ENCODE data around the gene SLC30A2.
"Not testable (repeated sequence)": the region's sequence is repeated elsewhere in the genome, so short reads cannot be mapped to it uniquely, and the experiment has no call there.

Gene SLC30A2

GRCh38 chr1:26045722-26046245, at the start of gene SLC30A2:
Gene SLC30A2 (minus strand): TSS chr1:26046118. CDS start chr1:26045896, 222 bp downstream.
- no peaks in the 10 kb centered on the region for H3K4me1 Mint-ChIP-seq

GRCh38 chr1:26094677-26095383, 48.9 kb upstream of the SLC30A2 start:
- Mint-ChIP-seq H3K4me1 (no peaks in the 10 kb centered on the region), H3K27me3 (peaks cover 41% of the 10 kb centered on the region), H3K4me3 (no peak overlapping the region), H3K9me3 (no peaks in the 10 kb centered on the region), H3K36me3 (ENCODE audit: insufficient read depth) (peaks cover 1% of the 10 kb centered on the region), H3K27ac (ENCODE audit: low read depth) (no peak overlapping the region)
- ATAC-seq (replicated peaks; ENCODE audit: extremely low read depth, poor library complexity, severe bottlenecking): no peak
- DNase-seq (ENCODE audit: low spot score in 2 of 2): no peak

More at GRCh38 chr1:26045722-26046245, at the start of gene SLC30A2:
- peaks cover 83% of the 10 kb centered on the region for H3K27me3 Mint-ChIP-seq
- no peaks in the 10 kb centered on the region for H3K9me3 Mint-ChIP-seq
- no peak for ATAC-seq (replicated peaks; ENCODE audit: extremely low read depth, poor library complexity, severe bottlenecking)
- H3K36me3 Mint-ChIP-seq (ENCODE audit: insufficient read depth): peaks cover 1% of the 10 kb centered on the region
- H3K4me3 Mint-ChIP-seq: no peak within 1 kb of the TSS
- DNase-seq (ENCODE audit: low spot score in 2 of 2): no peak
- H3K27ac Mint-ChIP-seq (ENCODE audit: low read depth): no peak within 1 kb of the TSS

- H3K27me3 Mint-ChIP-seq: peaks cover 41% of the 10 kb centered on the region
- H3K4me1 Mint-ChIP-seq: no peaks in the 10 kb centered on the region
- peaks cover 1% of the 10 kb centered on the region for H3K36me3 Mint-ChIP-seq (ENCODE audit: insufficient read depth)
- no peaks in the 10 kb centered on the region for H3K9me3 Mint-ChIP-seq
- no peak for ATAC-seq (replicated peaks; ENCODE audit: extremely low read depth, poor library complexity, severe bottlenecking)
- no peak for DNase-seq (ENCODE audit: low spot score in 2 of 2)
- H3K4me3 Mint-ChIP-seq: no peak overlapping the region
- H3K27ac Mint-ChIP-seq (ENCODE audit: low read depth): no peak overlapping the region
Observed at GRCh38 chr1:26094076-26094669, 48.3 kb upstream of the SLC30A2 start.

GRCh38 chr1:26093569-26093968, 47.7 kb upstream of the SLC30A2 start:
- ATAC-seq (replicated peaks; ENCODE audit: extremely low read depth, poor library complexity, severe bottlenecking); H3K36me3 Mint-ChIP-seq (ENCODE audit: insufficient read depth); DNase-seq (ENCODE audit: low spot score in 2 of 2); H3K27ac Mint-ChIP-seq (ENCODE audit: low read depth); H3K4me3 Mint-ChIP-seq; H3K4me1 Mint-ChIP-seq; H3K9me3 Mint-ChIP-seq: not testable (repeated sequence)
- H3K27me3 Mint-ChIP-seq: peaks cover 41% of the 10 kb centered on the region

- H3K4me1 Mint-ChIP-seq: no peaks in the 10 kb centered on the region
- ATAC-seq (replicated peaks; ENCODE audit: extremely low read depth, poor library complexity, severe bottlenecking) (no peak), DNase-seq (ENCODE audit: low spot score in 2 of 2) (no peak)
- H3K27ac Mint-ChIP-seq (ENCODE audit: low read depth): no peak overlapping the region
- no peak overlapping the region for H3K4me3 Mint-ChIP-seq
- no peaks in the 10 kb centered on the region for H3K9me3 Mint-ChIP-seq
- peaks cover 1% of the 10 kb centered on the region for H3K36me3 Mint-ChIP-seq (ENCODE audit: insufficient read depth)
- H3K27me3 Mint-ChIP-seq: peaks cover 41% of the 10 kb centered on the region
Observed at GRCh38 chr1:26092422-26092821, 46.5 kb upstream of the SLC30A2 start.

GRCh38 chr1:26090893-26091292, 45.0 kb upstream of the SLC30A2 start:
- peaks cover 1% of the 10 kb centered on the region for H3K36me3 Mint-ChIP-seq (ENCODE audit: insufficient read depth)
- ATAC-seq (replicated peaks; ENCODE audit: extremely low read depth, poor library complexity, severe bottlenecking) (no peak), DNase-seq (ENCODE audit: low spot score in 2 of 2) (no peak)
- no peak overlapping the region for H3K27ac Mint-ChIP-seq (ENCODE audit: low read depth)
- no peaks in the 10 kb centered on the region for H3K4me1 Mint-ChIP-seq
- H3K27me3 Mint-ChIP-seq: peaks cover 50% of the 10 kb centered on the region
- H3K9me3 Mint-ChIP-seq: no peaks in the 10 kb centered on the region
- H3K4me3 Mint-ChIP-seq: no peak overlapping the region

- Mint-ChIP-seq H3K36me3 (ENCODE audit: insufficient read depth) (peaks cover 1% of the 10 kb centered on the region), H3K4me3 (no peak overlapping the region), H3K27me3 (peaks cover 68% of the 10 kb centered on the region), H3K9me3 (no peaks in the 10 kb centered on the region), H3K4me1 (no peaks in the 10 kb centered on the region), H3K27ac (ENCODE audit: low read depth) (no peak overlapping the region)
- DNase-seq (ENCODE audit: low spot score in 2 of 2): no peak
- no peak for ATAC-seq (replicated peaks; ENCODE audit: extremely low read depth, poor library complexity, severe bottlenecking)
Observed at GRCh38 chr1:26089125-26089524, 43.2 kb upstream of the SLC30A2 start.

GRCh38 chr1:26084844-26085243, 38.9 kb upstream of the SLC30A2 start:
- Mint-ChIP-seq H3K36me3 (ENCODE audit: insufficient read depth) (no peaks in the 10 kb centered on the region), H3K27ac (ENCODE audit: low read depth) (no peak overlapping the region), H3K4me1 (no peaks in the 10 kb centered on the region), H3K9me3 (no peaks in the 10 kb centered on the region), H3K4me3 (no peak overlapping the region), H3K27me3 (peaks cover 41% of the 10 kb centered on the region)
- ATAC-seq (replicated peaks; ENCODE audit: extremely low read depth, poor library complexity, severe bottlenecking) (no peak), DNase-seq (ENCODE audit: low spot score in 2 of 2) (no peak)

GRCh38 chr1:26084091-26084561, 38.2 kb upstream of the SLC30A2 start:
- Mint-ChIP-seq H3K9me3 (no peaks in the 10 kb centered on the region), H3K27me3 (peaks cover 48% of the 10 kb centered on the region), H3K36me3 (ENCODE audit: insufficient read depth) (no peaks in the 10 kb centered on the region)

GRCh38 chr1:26083208-26083607, 37.3 kb upstream of the SLC30A2 start:
- Mint-ChIP-seq H3K4me3 (no peak overlapping the region), H3K27me3 (peaks cover 57% of the 10 kb centered on the region), H3K4me1 (no peaks in the 10 kb centered on the region), H3K36me3 (ENCODE audit: insufficient read depth) (no peaks in the 10 kb centered on the region), H3K9me3 (no peaks in the 10 kb centered on the region), H3K27ac (ENCODE audit: low read depth) (no peak overlapping the region)
- DNase-seq (ENCODE audit: low spot score in 2 of 2) (no peak), ATAC-seq (replicated peaks; ENCODE audit: extremely low read depth, poor library complexity, severe bottlenecking) (no peak)

More at GRCh38 chr1:26084091-26084561, 38.2 kb upstream of the SLC30A2 start:
- Mint-ChIP-seq H3K4me1 (no peaks in the 10 kb centered on the region), H3K27ac (ENCODE audit: low read depth) (no peak overlapping the region), H3K4me3 (no peak overlapping the region)
- ATAC-seq (replicated peaks; ENCODE audit: extremely low read depth, poor library complexity, severe bottlenecking) (no peak), DNase-seq (ENCODE audit: low spot score in 2 of 2) (no peak)

- H3K9me3 Mint-ChIP-seq: no peaks in the 10 kb centered on the region
- peaks cover 69% of the 10 kb centered on the region for H3K27me3 Mint-ChIP-seq
- ATAC-seq (replicated peaks; ENCODE audit: extremely low read depth, poor library complexity, severe bottlenecking): no peak
- H3K4me3 Mint-ChIP-seq: no peak overlapping the region
- no peak overlapping the region for H3K27ac Mint-ChIP-seq (ENCODE audit: low read depth)
- H3K4me1 Mint-ChIP-seq: no peaks in the 10 kb centered on the region
- no peak for DNase-seq (ENCODE audit: low spot score in 2 of 2)
- H3K36me3 Mint-ChIP-seq (ENCODE audit: insufficient read depth): no peaks in the 10 kb centered on the region
Observed at GRCh38 chr1:26082020-26082350, 36.1 kb upstream of the SLC30A2 start.

GRCh38 chr1:26081267-26082019, 35.5 kb upstream of the SLC30A2 start:
- no peak overlapping the region for H3K27ac Mint-ChIP-seq (ENCODE audit: low read depth)
- H3K4me3 Mint-ChIP-seq: no peak overlapping the region
- H3K36me3 Mint-ChIP-seq (ENCODE audit: insufficient read depth): no peaks in the 10 kb centered on the region
- ATAC-seq (replicated peaks; ENCODE audit: extremely low read depth, poor library complexity, severe bottlenecking) (no peak), DNase-seq (ENCODE audit: low spot score in 2 of 2) (no peak)
- peaks cover 70% of the 10 kb centered on the region for H3K27me3 Mint-ChIP-seq
- H3K4me1 Mint-ChIP-seq: no peaks in the 10 kb centered on the region
- no peaks in the 10 kb centered on the region for H3K9me3 Mint-ChIP-seq
